PC-3 (cell line): ENCODE measurements around the gene VN1R2. TPM values are rescaled to one million over a fixed set of nuclear protein-coding genes. Genes with fewer than 3 reads are reported as not detected.
"Not testable (repeated sequence)": the region's sequence is repeated elsewhere in the genome, so short reads cannot be mapped to it uniquely, and the experiment has no call there.

Source experiments
- ATAC-seq: fragments of 200-7000 bp; cut with Tn5 transposase; 2 replicates; pipeline ENCODE4 v1.9.1; 2020; ENCODE audit warnings: mild to moderate bottlenecking, moderate library complexity
- BruUV-seq: library from RNA; stranded (reverse); fragments of 400-500 nt; replicated peaks from 2 replicates; lab custom pipeline; 2021; lab: Mats Ljungman, UMichigan
- CTCF ChIA-PET: fragments of 300-600 bp; sonication (Branson Sonifier 250); formaldehyde crosslinking; loops from one replicate; lab custom pipeline; 2022; ENCODE audit warnings: antibody characterized with exemption; lab: Charles Lee
- POLR2A ChIA-PET: fragments of 300-600 bp; sonication (Branson Sonifier 250); formaldehyde crosslinking; loops from one replicate; lab custom pipeline; 2022; ENCODE audit warnings: antibody characterized with exemption; ENCODE audit not compliant: unreplicated experiment; lab: Charles Lee
- DNase-seq: peaks from one replicate; pipeline ENCODE4 v3.0.0-alpha.2; 2015
- H2AFZ ChIP-seq: fragments of 300-600 bp; sonication (generic); 2 replicates; pipeline ENCODE4 v1.6.0; 2016; ENCODE audit warnings: antibody characterized with exemption, low read length
- H3F3A ChIP-seq: fragments of 300-600 bp; sonication (generic); one replicate; pipeline ENCODE4 v1.6.0; 2017; ENCODE audit warnings: antibody characterized with exemption, low read length, control low read depth, mild to moderate bottlenecking; ENCODE audit not compliant: unreplicated experiment
- H3K27ac ChIP-seq: fragments of 300-600 bp; sonication (generic); 2 replicates; pipeline ENCODE4 v1.5.1; 2016; ENCODE audit warnings: mild to moderate bottlenecking, low read length
- H3K27me3 ChIP-seq: fragments of 300-600 bp; sonication (generic); 2 replicates; pipeline ENCODE4 v1.6.1; 2016; ENCODE audit warnings: low read length, mixed read lengths
- H3K36me3 ChIP-seq: fragments of 300-600 bp; sonication (generic); 2 replicates; pipeline ENCODE4 v1.6.1; 2016; ENCODE audit warnings: low read depth, mixed run types, low read length, mixed read lengths
- H3K4me1 ChIP-seq: fragments of 300-600 bp; sonication (generic); 2 replicates; pipeline ENCODE4 v1.5.1; 2016; ENCODE audit warnings: low read length; ENCODE audit not compliant: insufficient read depth
- H3K4me2 ChIP-seq: fragments of 300-600 bp; sonication (generic); 2 replicates; pipeline ENCODE4 v1.6.0; 2016; ENCODE audit warnings: low read length
- H3K4me3 ChIP-seq: fragments of 300-600 bp; sonication (generic); 2 replicates; pipeline ENCODE4 v1.5.1; 2016; ENCODE audit warnings: mild to moderate bottlenecking, low read length, mixed read lengths
- H3K79me2 ChIP-seq: fragments of 300-600 bp; sonication (generic); 2 replicates; pipeline ENCODE4 v1.6.1; 2017; ENCODE audit warnings: low read length, mixed read lengths
- H3K9ac ChIP-seq: fragments of 300-600 bp; sonication (generic); 2 replicates; pipeline ENCODE4 v1.6.0; 2016; ENCODE audit warnings: mild to moderate bottlenecking, low read length
- H3K9me2 ChIP-seq: fragments of 300-600 bp; sonication (generic); replicated peaks from 2 replicates; pipeline ENCODE4 v1.6.1; 2016; ENCODE audit warnings: mixed run types, low read length, mixed read lengths
- H3K9me3 ChIP-seq: fragments of 300-600 bp; sonication (generic); 2 replicates; pipeline ENCODE4 v1.6.1; 2016; ENCODE audit warnings: low read length, mixed read lengths
- H4K20me1 ChIP-seq: fragments of 300-600 bp; sonication (generic); 2 replicates; pipeline ENCODE4 v1.6.1; 2016; ENCODE audit warnings: low read length, mixed read lengths
- CTCF ChIP-seq: fragments of 300-600 bp; sonication (generic); conservative IDR thresholded peaks from 2 replicates; pipeline ENCODE4 v1.5.1; 2017; ENCODE audit warnings: antibody characterized with exemption, low read depth, mild to moderate bottlenecking, low read length
- EZH2 ChIP-seq: fragments of 300-600 bp; sonication (generic); IDR thresholded peaks from one replicate; pipeline ENCODE4 v1.6.1; 2017; ENCODE audit warnings: antibody characterized with exemption, mild to moderate bottlenecking, low read length; ENCODE audit not compliant: unreplicated experiment
- EZH2phosphoT487 ChIP-seq: fragments of 300-600 bp; sonication (generic); IDR thresholded peaks from 2 replicates; pipeline ENCODE4 v1.6.1; 2018; ENCODE audit warnings: mild to moderate bottlenecking, antibody characterized with exemption, low read length, borderline replicate concordance
- intact Hi-C: fragments of 100-400 bp; cut with micrococcal nuclease; formaldehyde crosslinking; loops from 2 replicates; pipeline ENCODE4 v1.9.0; 2023
- total RNA-seq: library from RNA; depleted of rRNA; stranded (reverse); fragments of >200 nt; gene quantifications from 2 replicates; pipeline ENCODE4 v1.2.3, GENCODE V29; 2014

VN1R2 gene
- total RNA-seq, 1 experiment from 2014 or later = not detected

DNA sequence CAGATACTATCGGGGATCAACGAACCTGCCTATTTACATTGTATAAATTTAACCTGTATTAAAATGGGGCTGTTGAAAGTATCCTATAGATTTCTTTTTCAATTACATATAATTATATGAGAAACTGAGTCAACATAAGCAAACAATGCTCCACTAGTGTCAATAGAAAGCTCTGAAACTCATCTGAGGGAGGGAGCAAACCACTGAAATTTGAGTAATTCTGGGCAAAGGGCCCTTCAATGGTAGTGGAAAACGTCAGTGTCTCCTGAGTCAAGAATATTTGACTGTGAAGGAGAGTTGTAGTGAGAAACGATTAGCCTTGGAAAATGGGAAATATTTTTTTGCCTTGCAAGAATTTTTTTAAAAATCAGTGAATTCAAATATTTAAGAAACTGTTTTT is 27.0 kb downstream of the VN1R2 start:
- no peak overlapping the region for H3K9ac ChIP-seq
- intact Hi-C loops = no loop called here
- no peaks in the 10 kb centered on the region for H3K9me2 ChIP-seq
- H3K9me3 ChIP-seq = peaks cover 17% of the 10 kb centered on the region
- no peaks in the 10 kb centered on the region for H3K27me3 ChIP-seq
- CTCF ChIA-PET = no interaction called here
- ATAC-seq (peak; percentile 93), DNase-seq (peak; percentile 51)
- H3K4me3 ChIP-seq = no peak overlapping the region
- no peaks in the 10 kb centered on the region for H3F3A ChIP-seq
- TF ChIP-seq EZH2 = no peak
- no peaks in the 10 kb centered on the region for H3K79me2 ChIP-seq
- no TSS peak for BruUV-seq
- no peaks in the 10 kb centered on the region for H3K4me1 ChIP-seq
- H3K27ac ChIP-seq = no peak overlapping the region
- POLR2A ChIA-PET = no interaction called here
- H4K20me1 ChIP-seq = no peaks in the 10 kb centered on the region
- H3K4me2 ChIP-seq = no peak overlapping the region
- H2AFZ ChIP-seq = no peak overlapping the region
- H3K36me3 ChIP-seq = no peaks in the 10 kb centered on the region

GRCh38 chr19:53290758-53291549 is 32.9 kb downstream of the VN1R2 start:
- Histone ChIP-seq H3K9me3 (peaks cover 51% of the 10 kb centered on the region), H3K4me1 (no peaks in the 10 kb centered on the region), H3K27ac (no peak overlapping the region), H4K20me1 (no peaks in the 10 kb centered on the region), H3K27me3 (no peaks in the 10 kb centered on the region), H3K9ac (no peak overlapping the region), H3K4me3 (no peak overlapping the region), H3K4me2 (no peak overlapping the region), H3F3A (no peaks in the 10 kb centered on the region), H3K9me2 (no peaks in the 10 kb centered on the region), H3K79me2 (no peaks in the 10 kb centered on the region), H3K36me3 (peaks cover 2% of the 10 kb centered on the region; the same call in 1 of the 2 replicates), H2AFZ (no peak overlapping the region)
- CTCF ChIA-PET = no interaction called here
- ATAC-seq (no peak), DNase-seq (no peak)
- intact Hi-C loops = no loop called here
- no TSS peak for BruUV-seq
- POLR2A ChIA-PET = no interaction called here
- TF ChIP-seq EZH2phosphoT487 = no peak
- TF ChIP-seq EZH2 = no peak
- no peak for TF ChIP-seq CTCF

- Histone ChIP-seq H3K4me1 (no peaks in the 10 kb centered on the region), H3K4me2 (no peak overlapping the region), H3K9ac (no peak overlapping the region), H3K9me3 (peaks cover 48% of the 10 kb centered on the region), H3K79me2 (no peaks in the 10 kb centered on the region), H3K9me2 (no peaks in the 10 kb centered on the region), H3F3A (no peaks in the 10 kb centered on the region), H4K20me1 (no peaks in the 10 kb centered on the region), H3K27me3 (no peaks in the 10 kb centered on the region), H3K27ac (no peak overlapping the region), H3K4me3 (no peak overlapping the region), H3K36me3 (peaks cover 2% of the 10 kb centered on the region; the same call in 1 of the 2 replicates), H2AFZ (no peak overlapping the region)
- BruUV-seq = no TSS peak
- TF ChIP-seq EZH2 (no peak), CTCF (no peak), EZH2phosphoT487 (no peak)
- DNase-seq (no peak), ATAC-seq (no peak)
- ChIA-PET POLR2A (no interaction called here), CTCF (no interaction called here)
- intact Hi-C loops = no loop called here
Measured at GRCh38 chr19:53294786-53295441, 36.8 kb downstream of the VN1R2 start.

DNA sequence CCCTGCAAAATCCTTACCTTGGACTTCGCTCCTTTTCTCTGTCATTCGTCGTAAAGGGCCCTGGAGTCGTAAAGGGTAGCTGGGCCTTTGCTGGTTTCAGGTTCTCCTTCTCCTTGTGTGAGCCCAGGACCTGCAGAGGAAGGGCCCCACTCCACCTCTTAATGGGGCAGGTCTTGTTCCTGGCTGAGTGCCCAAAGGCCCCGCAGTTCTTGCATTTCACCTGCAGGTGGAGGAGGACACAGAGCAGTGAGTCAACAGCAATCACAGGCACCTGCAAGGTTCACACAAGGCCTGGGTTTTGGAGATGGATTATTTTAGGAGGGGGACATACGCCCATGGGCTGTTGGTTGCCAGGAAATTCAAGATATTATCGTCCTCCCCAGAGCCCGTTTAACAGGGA is 43.2 kb downstream of the VN1R2 start:
- H3K4me2 ChIP-seq, H4K20me1 ChIP-seq, H3K9me2 ChIP-seq, H3F3A ChIP-seq, POLR2A ChIA-PET, H3K4me3 ChIP-seq, BruUV-seq, intact Hi-C loops, H3K27ac ChIP-seq, H3K36me3 ChIP-seq, H3K79me2 ChIP-seq, H3K27me3 ChIP-seq, H2AFZ ChIP-seq, H3K4me1 ChIP-seq, CTCF ChIA-PET, DNase-seq, ATAC-seq, H3K9ac ChIP-seq: not testable (repeated sequence)
- peaks cover 20% of the 10 kb centered on the region; the same call in 1 of the 2 replicates for H3K9me3 ChIP-seq
